Right atrium auricular region (tissue), 2 donors: Measurements from ENCODE around the gene SPATC1L. TPM values are rescaled to one million over a fixed set of nuclear protein-coding genes. Genes with fewer than 3 reads are reported as not detected.

Experiments used
- DNase-seq: peaks from one replicate; pipeline ENCODE4 v3.0.0-alpha.2; 2019; ENCODE audit warnings: low spot score
- H3K27ac ChIP-seq, 2 donors: fragments of 200-600 bp; sonication (generic); 1 replicate in 1 of 2; 2 replicates in 1 of 2; pipeline ENCODE4 v1.5.1; 2016 to 2019
- H3K27me3 ChIP-seq, 2 donors: fragments of 200-600 bp; sonication (generic); one replicate each; pipeline versions ENCODE4 v1.5.1 to v1.6.0; 2017 to 2019
- H3K36me3 ChIP-seq: fragments of 200-600 bp; sonication (generic); one replicate; pipeline ENCODE4 v1.5.1; 2016
- H3K4me1 ChIP-seq, 2 donors: fragments of 200-600 bp; sonication (generic); one replicate each; pipeline versions ENCODE4 v1.5.1 to v1.6.0; 2017 to 2019
- H3K4me3 ChIP-seq, 2 donors: fragments of 200-600 bp; sonication (generic); 1 replicate in 1 of 2; 2 replicates in 1 of 2; pipeline ENCODE4 v1.5.1; 2017 to 2019; ENCODE audit warnings: mild to moderate bottlenecking in 1 of 2, moderate library complexity in 1 of 2
- H3K9me3 ChIP-seq, 2 donors: fragments of 200-600 bp; sonication (generic); one replicate each; pipeline ENCODE4 v1.5.1; 2019
- total RNA-seq, 2 donors: library from RNA; depleted of rRNA; stranded (reverse); fragments of >200 nt; gene quantifications; one replicate each; pipeline ENCODE4 v1.1.0, GENCODE V29; 2016
- TF ChIP-seq, protein P1 (sequence below), 2 donors: fragments of 200-600 bp; sonication (generic); IDR thresholded peaks; one replicate each; pipeline ENCODE4 v1.5.1; 2019; ENCODE audit warnings: antibody characterized with exemption in 2 of 2

SPATC1L gene
- total RNA-seq, 2 donors from 2014 or later, result 8.7 to 12.5 TPM

DNA sequence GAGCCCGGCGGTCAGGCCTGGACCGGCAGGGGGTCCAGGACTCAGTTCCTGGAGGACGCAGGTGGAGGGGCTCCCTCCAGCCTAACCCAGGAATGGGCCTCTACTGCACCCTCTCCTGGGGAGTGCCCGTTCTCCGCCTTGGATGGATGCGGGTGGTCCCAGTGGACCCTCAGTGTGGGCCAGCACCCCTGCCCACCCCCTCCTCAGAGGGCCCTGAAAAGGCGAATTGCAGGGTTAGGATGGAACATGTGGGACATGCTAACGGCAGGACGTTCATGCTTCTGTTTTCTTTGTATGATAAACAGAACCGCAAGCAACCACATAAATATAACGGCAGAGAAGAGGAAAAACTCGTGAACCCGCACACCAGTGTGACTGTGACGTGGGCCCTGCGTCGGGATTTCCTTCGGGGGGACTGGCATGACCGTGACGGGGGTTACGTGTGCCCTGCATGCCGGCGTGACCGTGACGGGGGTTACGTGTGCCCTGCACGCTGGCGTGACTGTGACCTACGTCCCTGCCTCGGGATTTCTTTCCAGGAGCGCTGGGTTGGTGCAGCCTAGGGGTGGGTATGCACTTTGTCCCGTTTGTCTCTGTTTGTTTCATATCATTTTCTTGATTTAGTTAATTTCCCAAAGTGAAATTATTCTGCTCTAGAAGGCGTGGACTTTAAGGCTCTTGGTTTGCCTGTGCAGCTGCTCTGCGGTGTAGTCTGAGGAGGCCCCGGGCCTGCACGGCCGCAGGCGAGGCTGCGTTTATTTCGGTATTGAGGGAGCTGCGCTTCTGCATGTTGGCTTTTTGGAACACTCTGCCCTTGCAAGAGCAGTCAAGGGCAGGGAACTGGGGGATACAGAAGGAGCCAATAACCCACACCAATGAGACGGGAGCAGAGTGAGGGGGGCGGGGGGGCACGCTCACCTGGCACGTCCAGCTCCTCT lies 32.0 kb downstream of the SPATC1L start:
- Histone ChIP-seq H3K4me3 (no peak overlapping the region), H3K4me1 (peaks cover 0 to 12% of the 10 kb centered on the region in 2 donors), H3K27ac (no peak overlapping the region), H3K9me3 (no peaks in the 10 kb centered on the region), H3K27me3 (no peaks in the 10 kb centered on the region), H3K36me3 (no peaks in the 10 kb centered on the region)
- TF ChIP-seq, protein P1, sequence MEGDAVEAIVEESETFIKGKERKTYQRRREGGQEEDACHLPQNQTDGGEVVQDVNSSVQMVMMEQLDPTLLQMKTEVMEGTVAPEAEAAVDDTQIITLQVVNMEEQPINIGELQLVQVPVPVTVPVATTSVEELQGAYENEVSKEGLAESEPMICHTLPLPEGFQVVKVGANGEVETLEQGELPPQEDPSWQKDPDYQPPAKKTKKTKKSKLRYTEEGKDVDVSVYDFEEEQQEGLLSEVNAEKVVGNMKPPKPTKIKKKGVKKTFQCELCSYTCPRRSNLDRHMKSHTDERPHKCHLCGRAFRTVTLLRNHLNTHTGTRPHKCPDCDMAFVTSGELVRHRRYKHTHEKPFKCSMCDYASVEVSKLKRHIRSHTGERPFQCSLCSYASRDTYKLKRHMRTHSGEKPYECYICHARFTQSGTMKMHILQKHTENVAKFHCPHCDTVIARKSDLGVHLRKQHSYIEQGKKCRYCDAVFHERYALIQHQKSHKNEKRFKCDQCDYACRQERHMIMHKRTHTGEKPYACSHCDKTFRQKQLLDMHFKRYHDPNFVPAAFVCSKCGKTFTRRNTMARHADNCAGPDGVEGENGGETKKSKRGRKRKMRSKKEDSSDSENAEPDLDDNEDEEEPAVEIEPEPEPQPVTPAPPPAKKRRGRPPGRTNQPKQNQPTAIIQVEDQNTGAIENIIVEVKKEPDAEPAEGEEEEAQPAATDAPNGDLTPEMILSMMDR (IDR thresholded peaks at IDR 0.05), result no peak
- DNase-seq, result peak; percentile 49

DNA sequence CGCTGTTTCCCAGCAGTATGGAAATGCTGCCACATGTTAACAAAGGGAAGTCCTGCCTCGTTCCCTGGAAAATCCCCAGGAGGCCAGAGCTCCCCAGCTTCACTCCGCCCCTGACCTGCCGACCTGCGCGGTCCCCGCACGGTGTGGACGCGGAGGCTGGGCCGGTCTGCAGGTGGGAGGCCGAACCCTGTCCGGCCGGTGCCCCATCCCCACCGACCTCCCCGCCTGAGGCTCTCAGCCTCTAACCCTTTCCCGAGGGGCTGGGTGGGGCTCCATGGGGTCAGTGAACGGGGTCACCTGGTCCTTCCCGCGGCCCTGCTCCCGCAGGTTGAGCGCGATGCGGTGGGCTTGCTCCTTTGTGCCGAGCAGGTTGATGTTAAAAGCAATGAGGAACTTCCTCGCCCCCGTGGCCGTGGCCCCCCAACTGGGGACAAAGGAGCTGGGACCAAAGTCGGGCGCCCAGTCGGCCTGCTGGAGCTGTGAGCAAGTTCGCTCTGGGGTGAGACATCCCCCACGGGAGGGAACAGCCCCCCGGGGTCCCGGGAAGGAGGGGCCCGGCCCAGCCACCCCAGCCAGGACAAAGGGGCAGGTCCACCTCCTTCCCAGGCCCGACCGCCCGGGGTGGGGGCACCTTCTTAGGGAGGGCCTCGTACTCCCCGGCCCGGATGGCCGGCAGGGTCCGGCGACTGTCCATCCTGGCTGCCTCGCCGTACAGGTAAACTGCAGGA lies 32.8 kb downstream of the SPATC1L start:
- H3K27ac ChIP-seq, result no peak overlapping the region
- DNase-seq, result no peak
- H3K4me1 ChIP-seq, result peaks cover 0 to 12% of the 10 kb centered on the region in 2 donors
- H3K9me3 ChIP-seq, result no peaks in the 10 kb centered on the region
- H3K4me3 ChIP-seq, result no peak overlapping the region
- H3K27me3 ChIP-seq, result no peaks in the 10 kb centered on the region
- TF ChIP-seq, protein P1 (IDR thresholded peaks at IDR 0.05), result no peak
- no peaks in the 10 kb centered on the region for H3K36me3 ChIP-seq

DNA sequence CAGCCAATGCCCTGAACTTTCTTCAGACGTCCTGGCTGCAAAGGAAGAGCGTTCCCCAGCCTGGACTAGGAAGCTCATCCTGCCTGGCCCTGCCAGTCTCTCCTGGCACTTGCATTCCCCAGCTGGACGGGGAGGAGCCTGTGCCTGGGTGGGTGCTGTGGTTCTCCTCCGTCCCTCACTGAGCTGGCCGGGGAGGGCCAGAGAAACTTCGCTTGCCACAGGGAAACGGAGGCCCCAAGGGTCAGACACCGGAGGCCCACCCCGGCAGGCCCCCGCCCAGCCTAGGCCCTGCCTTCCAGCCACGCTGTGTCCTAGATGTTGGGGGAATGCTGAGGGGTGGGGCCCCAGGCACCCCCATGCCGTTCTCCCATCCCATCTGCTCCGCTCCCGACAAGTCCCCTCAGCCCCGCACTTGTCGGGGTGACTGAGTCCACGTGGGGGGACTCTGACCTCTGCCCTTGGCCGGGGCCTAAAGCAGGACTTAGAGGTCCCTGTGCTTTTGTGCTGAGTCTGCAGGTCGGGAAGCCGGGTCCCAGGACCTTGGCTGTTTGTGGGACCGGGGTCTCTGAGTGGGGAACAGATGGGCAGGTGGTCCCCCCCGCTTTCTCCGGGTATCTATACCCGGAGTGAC lies 33.7 kb downstream of the SPATC1L start:
- Histone ChIP-seq H3K9me3 (no peaks in the 10 kb centered on the region), H3K4me1 (peaks cover 0 to 12% of the 10 kb centered on the region in 2 donors), H3K27me3 (no peaks in the 10 kb centered on the region), H3K36me3 (no peaks in the 10 kb centered on the region), H3K4me3 (no peak overlapping the region), H3K27ac (no peak overlapping the region)
- TF ChIP-seq, protein P1 (IDR thresholded peaks at IDR 0.05), result no peak
- no peak for DNase-seq

DNA sequence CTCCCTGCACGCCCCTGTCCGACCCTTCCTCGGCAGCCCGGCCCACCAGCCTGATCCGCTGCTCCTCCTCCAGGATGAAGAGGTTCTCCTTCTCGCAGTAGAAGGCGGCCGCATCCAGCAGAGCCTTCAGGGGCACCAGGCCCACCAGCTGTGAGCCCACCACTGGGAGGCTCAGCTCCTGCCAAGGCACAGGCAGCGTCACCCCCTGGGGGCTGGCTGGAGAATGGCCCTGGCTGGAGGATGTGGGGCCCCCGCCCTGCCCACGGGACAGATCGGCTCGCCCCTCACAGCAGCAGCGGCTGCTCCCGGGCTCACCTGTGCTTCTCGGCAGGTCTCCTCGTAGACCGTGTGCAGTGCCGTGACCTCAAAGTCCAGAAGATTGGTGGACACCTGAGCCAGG lies 34.2 kb downstream of the SPATC1L start:
- TF ChIP-seq, protein P1 (IDR thresholded peaks at IDR 0.05), result no peak

DNA sequence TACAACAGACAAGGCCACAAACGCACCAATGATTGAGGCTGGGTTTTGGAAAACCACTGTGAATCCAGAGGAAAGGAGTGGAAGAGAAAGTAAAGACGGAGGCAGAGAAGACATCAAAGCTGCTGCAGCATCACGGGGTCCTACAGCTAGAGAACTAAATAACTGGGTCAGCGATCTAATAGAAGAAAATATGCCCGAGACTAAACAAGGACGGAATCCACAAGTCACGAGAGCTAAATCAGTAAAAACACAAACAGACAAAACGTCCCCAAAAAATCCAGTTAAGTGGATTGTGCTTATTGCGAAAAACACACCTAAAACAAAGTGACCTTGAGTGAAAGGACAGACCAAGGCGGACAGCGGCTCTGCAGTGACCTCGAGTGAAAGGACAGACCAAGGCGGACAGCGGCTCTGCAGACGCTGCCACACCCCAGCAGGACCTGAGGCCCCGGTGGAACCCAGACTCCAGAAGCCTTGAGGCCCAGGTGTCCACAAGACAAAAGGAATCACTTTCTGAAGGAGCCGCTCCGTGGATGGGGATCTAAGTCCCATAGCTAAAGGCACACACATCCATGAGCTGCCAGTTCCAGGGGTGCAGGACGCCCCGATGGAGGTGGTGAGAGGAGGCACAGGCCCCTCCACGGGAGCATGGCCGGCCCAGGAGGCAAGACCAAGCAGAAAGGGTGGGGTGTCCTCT lies 34.9 kb downstream of the SPATC1L start:
- no peaks in the 10 kb centered on the region for H3K36me3 ChIP-seq
- no peak overlapping the region for H3K27ac ChIP-seq
- H3K9me3 ChIP-seq, result no peaks in the 10 kb centered on the region
- H3K27me3 ChIP-seq, result no peaks in the 10 kb centered on the region
- peaks cover 0 to 12% of the 10 kb centered on the region in 2 donors for H3K4me1 ChIP-seq
- TF ChIP-seq, protein P1 (IDR thresholded peaks at IDR 0.05), result no peak
- no peak for DNase-seq
- H3K4me3 ChIP-seq, result no peak overlapping the region

More for the DNA sequence above, 34.2 kb downstream of the SPATC1L start:
- Histone ChIP-seq H3K36me3 (no peaks in the 10 kb centered on the region), H3K27me3 (no peaks in the 10 kb centered on the region), H3K9me3 (no peaks in the 10 kb centered on the region), H3K27ac (no peak overlapping the region), H3K4me1 (peaks cover 0 to 12% of the 10 kb centered on the region in 2 donors), H3K4me3 (no peak overlapping the region)
- DNase-seq, result no peak
